Osteoblast (primary cell): ENCODE data around the gene TBC1D5. TPM values are rescaled to one million over a fixed set of nuclear protein-coding genes. Genes with fewer than 3 reads are reported as not detected.

Experiments
- DNase-seq: peaks from one replicate; pipeline ENCODE4 v3.0.0; 2011; ENCODE audit warnings: low spot score, mixed read lengths; ENCODE audit not compliant: insufficient read length; ENCODE audit errors: missing footprints
- H2AFZ ChIP-seq: 2 replicates; pipeline ENCODE4 v1.6.0; 2011; ENCODE audit warnings: mild to moderate bottlenecking, low read length
- H3K27ac ChIP-seq: 2 replicates; pipeline ENCODE4 v1.5.1; 2011; ENCODE audit warnings: mild to moderate bottlenecking, low read depth, low read length, moderate library complexity
- H3K27me3 ChIP-seq: 2 replicates; pipeline ENCODE4 v1.6.0; 2012; ENCODE audit warnings: mild to moderate bottlenecking, control low read depth, inconsistent platforms, low read length, moderate library complexity; ENCODE audit not compliant: insufficient read depth
- H3K36me3 ChIP-seq: 2 replicates; pipeline ENCODE4 v1.5.1; 2011; ENCODE audit warnings: mild to moderate bottlenecking, low read length, control low read depth, moderate library complexity; ENCODE audit not compliant: insufficient read depth
- H3K4me1 ChIP-seq: 2 replicates; pipeline ENCODE4 v1.5.1; 2011; ENCODE audit warnings: mild to moderate bottlenecking, low read length, control low read depth, moderate library complexity; ENCODE audit not compliant: insufficient read depth
- H3K4me2 ChIP-seq: 2 replicates; pipeline ENCODE4 v1.6.0; 2011; ENCODE audit warnings: mild to moderate bottlenecking, low read length; ENCODE audit not compliant: insufficient read depth
- H3K4me3 ChIP-seq: fragments of 200-600 bp; sonication (generic); 3 replicates; pipeline ENCODE4 v1.5.1; 2012; ENCODE audit warnings: mild to moderate bottlenecking, low read length, inconsistent platforms; ENCODE audit not compliant: insufficient read depth
- H3K79me2 ChIP-seq: 2 replicates; pipeline ENCODE4 v1.6.0; 2012; ENCODE audit warnings: mild to moderate bottlenecking, low read length, control low read depth, inconsistent platforms; ENCODE audit not compliant: insufficient read depth
- H3K9me3 ChIP-seq: 2 replicates; pipeline ENCODE4 v1.5.1; 2011; ENCODE audit warnings: low read depth, low read length, control low read depth
- H4K20me1 ChIP-seq: 2 replicates; pipeline ENCODE4 v1.6.0; 2012; ENCODE audit warnings: mild to moderate bottlenecking, low read length, control low read depth; ENCODE audit not compliant: insufficient read depth
- CTCF ChIP-seq: IDR thresholded peaks from 2 replicates; pipeline ENCODE4 v1.5.1; 2011; ENCODE audit warnings: mild to moderate bottlenecking, low read depth, low read length, moderate library complexity; ENCODE audit errors: extremely low read depth
- total RNA-seq: library from RNA; depleted of rRNA; stranded (reverse); fragments of >200 nt; gene quantifications from 2 replicates; pipeline ENCODE4 v1.2.3, GENCODE V29; 2012

Gene TBC1D5
- total RNA-seq, 1 donor: 117 TPM

GRCh38 chr3:17558565-17558964 is 183.9 kb downstream of the TBC1D5 start:
- H3K9me3 ChIP-seq: no peaks in the 10 kb centered on the region
- no peaks in the 10 kb centered on the region for H3K36me3 ChIP-seq
- DNase-seq: peak; percentile 26
- no peaks in the 10 kb centered on the region for H3K4me1 ChIP-seq
- no peaks in the 10 kb centered on the region for H3K27me3 ChIP-seq
- no peaks in the 10 kb centered on the region for H3K79me2 ChIP-seq
- no peak overlapping the region for H3K4me3 ChIP-seq
- H4K20me1 ChIP-seq: no peaks in the 10 kb centered on the region
- no peak for TF ChIP-seq CTCF
- H2AFZ ChIP-seq: no peak overlapping the region
- no peak overlapping the region for H3K4me2 ChIP-seq
- no peak overlapping the region for H3K27ac ChIP-seq

DNA sequence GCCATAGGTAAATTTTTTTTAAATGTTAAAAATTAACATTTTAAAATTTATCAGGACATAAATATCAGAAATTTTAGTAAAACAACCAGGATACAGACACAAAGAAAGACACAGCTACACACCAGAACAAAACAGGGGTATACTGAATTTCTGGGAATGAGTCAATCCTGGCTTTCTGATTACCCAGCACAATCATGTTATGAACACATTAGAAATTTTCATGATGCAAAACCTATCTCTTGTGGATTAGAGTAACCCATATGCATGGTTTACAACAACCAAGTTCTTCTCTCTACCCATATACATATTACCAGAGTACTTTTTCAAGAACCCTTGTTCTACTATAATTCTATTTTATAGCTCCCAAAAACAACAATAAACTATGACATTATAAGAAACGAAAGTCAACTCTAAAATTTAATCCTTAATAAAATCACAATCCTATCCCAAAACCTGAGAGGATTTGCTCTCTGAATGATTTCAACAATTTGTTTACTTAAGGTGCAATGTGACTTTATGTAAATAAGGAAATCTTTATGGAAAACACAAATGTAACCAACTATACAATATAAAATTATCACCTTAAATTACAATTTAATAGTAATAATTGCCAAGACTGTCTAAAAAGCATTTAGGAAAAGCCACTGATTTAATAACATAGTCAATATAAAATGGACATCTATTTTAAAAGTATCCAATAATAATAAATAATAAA is 184.5 kb downstream of the TBC1D5 start:
- H3K36me3 ChIP-seq: no peaks in the 10 kb centered on the region
- no peak for TF ChIP-seq CTCF
- no peaks in the 10 kb centered on the region for H3K9me3 ChIP-seq
- no peak for DNase-seq
- H3K27ac ChIP-seq: no peak overlapping the region
- H4K20me1 ChIP-seq: no peaks in the 10 kb centered on the region
- no peak overlapping the region for H3K4me3 ChIP-seq
- no peaks in the 10 kb centered on the region for H3K79me2 ChIP-seq
- no peak overlapping the region for H2AFZ ChIP-seq
- H3K4me1 ChIP-seq: no peaks in the 10 kb centered on the region
- no peaks in the 10 kb centered on the region for H3K27me3 ChIP-seq
- no peak overlapping the region for H3K4me2 ChIP-seq

- Histone ChIP-seq H3K9me3 (no peaks in the 10 kb centered on the region), H3K79me2 (no peaks in the 10 kb centered on the region), H2AFZ (no peak overlapping the region), H3K27me3 (no peaks in the 10 kb centered on the region), H4K20me1 (no peaks in the 10 kb centered on the region), H3K4me3 (no peak overlapping the region), H3K36me3 (no peaks in the 10 kb centered on the region), H3K4me2 (no peak overlapping the region), H3K27ac (no peak overlapping the region), H3K4me1 (no peaks in the 10 kb centered on the region)
- no peak for DNase-seq
- TF ChIP-seq CTCF: no peak
Observed at GRCh38 chr3:17555525-17555924, 186.9 kb downstream of the TBC1D5 start.

- H3K4me3 ChIP-seq: no peak overlapping the region
- no peak for DNase-seq
- no peaks in the 10 kb centered on the region for H3K79me2 ChIP-seq
- no peaks in the 10 kb centered on the region for H3K9me3 ChIP-seq
- H3K4me2 ChIP-seq: no peak overlapping the region
- no peaks in the 10 kb centered on the region for H3K36me3 ChIP-seq
- no peaks in the 10 kb centered on the region for H3K27me3 ChIP-seq
- H3K4me1 ChIP-seq: no peaks in the 10 kb centered on the region
- no peak overlapping the region for H3K27ac ChIP-seq
- H2AFZ ChIP-seq: no peak overlapping the region
- TF ChIP-seq CTCF: no peak
- H4K20me1 ChIP-seq: no peaks in the 10 kb centered on the region
Observed at GRCh38 chr3:17554078-17554477, 188.4 kb downstream of the TBC1D5 start.
